Esophagus muscularis mucosa (tissue), 2 donors: ENCODE measurements around the gene UTP4.
"Not testable (repeated sequence)": the region's sequence is repeated elsewhere in the genome, so short reads cannot be mapped to it uniquely, and the experiment has no call there.

Experiments used
- POLR2A ChIP-seq: fragments of 450-650 bp; IDR thresholded peaks from one replicate; pipeline ENCODE4 v1.6.1; 2017; ENCODE audit warnings: antibody characterized with exemption, moderate library complexity, mild to moderate bottlenecking, low read depth
- POLR2AphosphoS5 ChIP-seq, 2 donors: sonication (generic); formaldehyde crosslinking; IDR thresholded peaks; one replicate each; pipeline ENCODE4 v1.6.1; 2017; ENCODE audit warnings: antibody characterized with exemption in 2 of 2

- TF ChIP-seq POLR2AphosphoS5 (IDR thresholded peaks at IDR 0.05); POLR2A: not testable (repeated sequence)
Measured at GRCh38 chr16:69139464-69139863, 7.0 kb downstream of the UTP4 start.
